GM21717 (cell line): ENCODE measurements around the gene TNFRSF18.

Source experiments
- ATAC-seq: cut with Tn5 transposase; IDR thresholded peaks from one replicate; pipeline ENCODE4 v1.9.1; 2021; ENCODE audit warnings: mild to moderate bottlenecking, moderate library complexity; ENCODE audit not compliant: unreplicated experiment

The TNFRSF18 gene

GRCh38 chr1:1228596-1229321, 22.4 kb upstream of the TNFRSF18 start:
- no peak for ATAC-seq

GRCh38 chr1:1228187-1228586, 21.8 kb upstream of the TNFRSF18 start:
- no peak for ATAC-seq

GRCh38 chr1:1227386-1227785, 21.0 kb upstream of the TNFRSF18 start:
- ATAC-seq = no peak

- ATAC-seq = no peak
Observed at GRCh38 chr1:1226566-1227362, 20.4 kb upstream of the TNFRSF18 start.

GRCh38 chr1:1225913-1226312, 19.5 kb upstream of the TNFRSF18 start:
- no peak for ATAC-seq

- no peak for ATAC-seq
Observed at GRCh38 chr1:1225238-1225845, 18.9 kb upstream of the TNFRSF18 start.

- ATAC-seq = no peak
Observed at GRCh38 chr1:1223891-1224290, 17.5 kb upstream of the TNFRSF18 start.

- no peak for ATAC-seq
Observed at GRCh38 chr1:1223321-1223720, 16.9 kb upstream of the TNFRSF18 start.

GRCh38 chr1:1222575-1223225, 16.3 kb upstream of the TNFRSF18 start:
- ATAC-seq = no peak

- no peak for ATAC-seq
Observed at GRCh38 chr1:1221887-1222574, 15.6 kb upstream of the TNFRSF18 start.

GRCh38 chr1:1220197-1220596, 13.8 kb upstream of the TNFRSF18 start:
- no peak for ATAC-seq

- ATAC-seq = no peak
Observed at GRCh38 chr1:1219341-1219740, 12.9 kb upstream of the TNFRSF18 start.

- no peak for ATAC-seq
Observed at GRCh38 chr1:1218524-1219200, 12.3 kb upstream of the TNFRSF18 start.

GRCh38 chr1:1217621-1218523, 11.5 kb upstream of the TNFRSF18 start:
- no peak for ATAC-seq

- no peak for ATAC-seq
Observed at GRCh38 chr1:1216770-1217620, 10.6 kb upstream of the TNFRSF18 start.

GRCh38 chr1:1215881-1216605, 9.7 kb upstream of the TNFRSF18 start:
- no peak for ATAC-seq

- ATAC-seq = no peak
Observed at GRCh38 chr1:1215080-1215676, 8.8 kb upstream of the TNFRSF18 start.
